PC-3 (cell line): Measurements from ENCODE around the gene KCTD5.

Source experiments
- CTCF ChIP-seq: fragments of 300-600 bp; sonication (generic); conservative IDR thresholded peaks from 2 replicates; pipeline ENCODE4 v1.5.1; 2017; ENCODE audit warnings: antibody characterized with exemption, low read depth, mild to moderate bottlenecking, low read length
- EZH2 ChIP-seq: fragments of 300-600 bp; sonication (generic); IDR thresholded peaks from one replicate; pipeline ENCODE4 v1.6.1; 2017; ENCODE audit warnings: antibody characterized with exemption, mild to moderate bottlenecking, low read length; ENCODE audit not compliant: unreplicated experiment

- TF ChIP-seq CTCF (no peak), EZH2 (no peak)
Measured at GRCh38 chr16:2715519-2715918, 33.2 kb downstream of the KCTD5 start.
